Liver (tissue), 9 donors: ENCODE measurements around the gene CORT. TPM values are rescaled to one million over a fixed set of nuclear protein-coding genes. Genes with fewer than 3 reads are reported as not detected.

Experiments used
- DNase-seq: peaks from one replicate; pipeline ENCODE4 v3.0.0-alpha.2; 2017; ENCODE audit warnings: low spot score
- H3K27ac ChIP-seq, 2 donors: one replicate each; pipeline ENCODE4 v1.7.0; 2013; ENCODE audit warnings: inconsistent platforms in 2 of 2, low read length in 2 of 2, control low read depth in 1 of 2, low read depth in 1 of 2, mild to moderate bottlenecking in 1 of 2
- H3K27me3 ChIP-seq, 4 donors: one replicate each; pipeline versions ENCODE4 v1.6.1 to v1.7.0; 2013; ENCODE audit warnings: low read length in 3 of 4, inconsistent platforms in 1 of 4, mild to moderate bottlenecking in 1 of 4, moderate library complexity in 1 of 4; ENCODE audit not compliant: control insufficient read depth in 4 of 4, insufficient read depth in 4 of 4
- H3K36me3 ChIP-seq, 4 donors: one replicate each; pipeline versions ENCODE4 v1.6.1 to v1.7.0; 2013; ENCODE audit warnings: low read length in 3 of 4, mild to moderate bottlenecking in 3 of 4, low read depth in 1 of 4, moderate library complexity in 1 of 4; ENCODE audit not compliant: control insufficient read depth in 4 of 4, insufficient read depth in 3 of 4
- H3K4me1 ChIP-seq, 4 donors: one replicate each; pipeline versions ENCODE4 v1.6.1 to v1.7.0; 2013; ENCODE audit warnings: low read length in 3 of 4, mild to moderate bottlenecking in 3 of 4, moderate library complexity in 1 of 4; ENCODE audit not compliant: control insufficient read depth in 4 of 4, insufficient read depth in 4 of 4
- H3K4me3 ChIP-seq, 3 donors: one replicate each; pipeline versions ENCODE4 v1.6.1 to v1.7.0; 2013; ENCODE audit warnings: low read length in 3 of 3, control low read depth in 1 of 3, low read depth in 1 of 3, mild to moderate bottlenecking in 1 of 3
- H3K9ac ChIP-seq, 2 donors: one replicate each; pipeline ENCODE4 v1.7.0; 2013; ENCODE audit warnings: low read length in 2 of 2, mild to moderate bottlenecking in 2 of 2, moderate library complexity in 2 of 2, control low read depth in 1 of 2, low read depth in 1 of 2
- H3K9me3 ChIP-seq, 4 donors: one replicate each; pipeline versions ENCODE4 v1.6.1 to v1.7.0; 2013; ENCODE audit warnings: low read length in 3 of 4; ENCODE audit not compliant: control insufficient read depth in 4 of 4
- ATF3 ChIP-seq: IDR thresholded peaks from 2 replicates; pipeline ENCODE4 v1.6.1; 2016; ENCODE audit warnings: antibody characterized with exemption
- EGR1 ChIP-seq, 2 donors: IDR thresholded peaks; 2 replicates each; pipeline ENCODE4 v1.6.1; 2016 to 2018; ENCODE audit warnings: antibody characterized with exemption in 2 of 2, low read depth in 2 of 2
- FOXA1 ChIP-seq: IDR thresholded peaks from 2 replicates; pipeline ENCODE4 v1.6.1; 2016; ENCODE audit warnings: antibody characterized with exemption
- FOXA2 ChIP-seq: IDR thresholded peaks from 2 replicates; pipeline ENCODE4 v1.6.1; 2016; ENCODE audit warnings: antibody characterized with exemption
- GABPA ChIP-seq, 2 donors: IDR thresholded peaks in 1 of 2; conservative IDR thresholded peaks in 1 of 2; 2 replicates each; pipeline ENCODE4 v1.6.1; 2016; ENCODE audit warnings: antibody characterized with exemption in 2 of 2, mild to moderate bottlenecking in 1 of 2, moderate library complexity in 1 of 2
- HNF4G ChIP-seq: IDR thresholded peaks from 2 replicates; pipeline ENCODE4 v1.6.1; 2016; ENCODE audit warnings: antibody characterized with exemption
- JUND ChIP-seq, 2 donors: IDR thresholded peaks; 2 replicates each; pipeline ENCODE4 v1.6.1; 2016; ENCODE audit warnings: antibody characterized with exemption in 2 of 2
- MAX ChIP-seq: IDR thresholded peaks from 2 replicates; pipeline ENCODE4 v1.6.1; 2016; ENCODE audit warnings: antibody characterized with exemption
- NR2F2 ChIP-seq: IDR thresholded peaks from 2 replicates; pipeline ENCODE4 v1.6.1; 2016; ENCODE audit warnings: antibody characterized with exemption
- RAD21 ChIP-seq, 2 donors: IDR thresholded peaks; 2 replicates each; pipeline ENCODE4 v1.6.1; 2016; ENCODE audit warnings: antibody characterized with exemption in 2 of 2, mild to moderate bottlenecking in 2 of 2
- REST ChIP-seq: IDR thresholded peaks from 2 replicates; pipeline ENCODE4 v1.6.1; 2016; ENCODE audit warnings: antibody characterized with exemption, mild to moderate bottlenecking
- RXRA ChIP-seq, 2 donors: IDR thresholded peaks; 2 replicates each; pipeline ENCODE4 v1.6.1; 2017 to 2018; ENCODE audit warnings: antibody characterized with exemption in 2 of 2, mild to moderate bottlenecking in 1 of 2
- SP1 ChIP-seq: IDR thresholded peaks from 2 replicates; pipeline ENCODE4 v1.6.1; 2018; ENCODE audit warnings: antibody characterized with exemption, mild to moderate bottlenecking
- TAF1 ChIP-seq: conservative IDR thresholded peaks from 2 replicates; pipeline ENCODE4 v1.6.1; 2016; ENCODE audit warnings: antibody characterized with exemption, mild to moderate bottlenecking
- YY1 ChIP-seq: IDR thresholded peaks from 2 replicates; pipeline ENCODE4 v1.6.1; 2016; ENCODE audit warnings: antibody characterized with exemption, mild to moderate bottlenecking
- ZBTB33 ChIP-seq: IDR thresholded peaks from 2 replicates; pipeline ENCODE4 v1.6.1; 2016; ENCODE audit warnings: antibody characterized with exemption
- WGBS: extraction: QIAGEN DNeasy Blood & Tissue Kit; methylation state at CpG from one replicate; pipeline ENCODE4 v1.1.7; 2013; 5-methylcytosine and 5-hydroxymethylcytosine counted together
- polyA plus RNA-seq, 2 donors: library from polyadenylated mRNA; stranded (reverse) in 1 of 2; unstranded in 1 of 2; fragments of 200-250 nt in 1 of 2; fragments of >200 nt in 1 of 2; fragmentation: Nextera tagmentation in 1 of 2; extraction: Ambion mirVana in 1 of 2; gene quantifications; one replicate each; pipeline versions ENCODE4 v1.2.1 to v1.2.3, GENCODE V29; 2013 to 2015
- total RNA-seq, 2 donors: library from RNA; depleted of rRNA; stranded (reverse); fragments of >200 nt; gene quantifications; one replicate each; pipeline ENCODE4 v1.2.3, GENCODE V29; 2014
- donor health status: healthy.
- donor health status: healthy.
- donor health status: healthy.
- donor health status: healthy.
- donor health status: healthy.

CORT gene
- total and polyA plus RNA-seq, 4 donors, result 0.05 to 0.28 (median 0.13) TPM

GRCh38 chr1:10498231-10498630 is 48.4 kb downstream of the CORT start:
- peaks cover 0 to 29% (median 11%) of the 10 kb centered on the region in 4 donors for H3K4me1 ChIP-seq

More at GRCh38 chr1:10498231-10498630, 48.4 kb downstream of the CORT start:
- Histone ChIP-seq H3K4me3 (no peak overlapping the region), H3K9ac (no peak overlapping the region), H3K27ac (no peak overlapping the region), H3K27me3 (no peaks in the 10 kb centered on the region), H3K36me3 (peaks cover 0 to 6% (median 3%) of the 10 kb centered on the region in 4 donors), H3K9me3 (no peaks in the 10 kb centered on the region)
- 85% methylated on average over 8 of the region's 8 CpGs for WGBS
- DNase-seq, result no peak
- TF ChIP-seq YY1 (no peak), SP1 (no peak), FOXA2 (no peak), MAX (no peak), FOXA1 (no peak), RAD21 (IDR thresholded peaks at IDR 0.05) (no peak), ATF3 (no peak), EGR1 (IDR thresholded peaks at IDR 0.05; ENCODE audit: low read depth in 2 of 2) (no peak), RXRA (IDR thresholded peaks at IDR 0.05) (no peak), JUND (IDR thresholded peaks at IDR 0.05) (no peak), NR2F2 (no peak), GABPA (IDR thresholded peaks at IDR 0.05 in 1 of 2, conservative IDR thresholded peaks at IDR 0.05 in 1 of 2) (no peak), ZBTB33 (no peak), REST (no peak), HNF4G (no peak), TAF1 (no peak)

Other genes with a start within 250 kb of the CORT start
- gene KIF1B, start 239.5 kb upstream of the CORT start, total RNA-seq, result 10 to 100 TPM in 1 of 2 donors, 1 to 10 TPM in 1; 8.8 to 40.9 TPM
- 1 to 10 TPM; 8.4 to 8.9 TPM for gene KIF1B, start 239.5 kb upstream of the CORT start, polyA plus RNA-seq
- gene PGD, start 51.0 kb upstream of the CORT start, total RNA-seq, result 10 to 100 TPM; 52.4 to 89.0 TPM
- 100 to 1,000 TPM in 1 of 2 donors, 10 to 100 TPM in 1; 45.9 to 112 TPM for gene PGD, start 51.0 kb upstream of the CORT start, polyA plus RNA-seq
- 1 to 10 TPM; 4.4 to 5.4 TPM for gene CENPS, start 19.6 kb upstream of the CORT start, total RNA-seq
- 1 to 10 TPM; 9.4 to 9.8 TPM for gene CENPS, start 19.6 kb upstream of the CORT start, polyA plus RNA-seq
- 10 to 100 TPM; 10.6 to 20.0 TPM for gene DFFA, start 22.5 kb downstream of the CORT start, total RNA-seq
- 10 to 100 TPM; 11.5 to 17.1 TPM for gene DFFA, start 22.5 kb downstream of the CORT start, polyA plus RNA-seq
- 10 to 100 TPM in 1 of 2 donors, 1 to 10 TPM in 1; 7.1 to 11.5 TPM for gene PEX14, start 24.9 kb downstream of the CORT start, total RNA-seq
- 10 to 100 TPM; 11.9 to 16.1 TPM for gene PEX14, start 24.9 kb downstream of the CORT start, polyA plus RNA-seq